Stomach (tissue), 4 donors: ENCODE measurements around the gene EPHA6.

Source experiments
- EP300 ChIP-seq: sonication (generic); formaldehyde crosslinking; IDR thresholded peaks from one replicate; pipeline ENCODE4 v1.6.1; 2017; ENCODE audit warnings: antibody characterized with exemption
- POLR2A ChIP-seq, 4 donors: fragments of 450-650 bp; IDR thresholded peaks; one replicate each; pipeline ENCODE4 v1.6.1; 2016; ENCODE audit warnings: antibody characterized with exemption in 4 of 4, control low read depth in 2 of 4, mild to moderate bottlenecking in 1 of 4, moderate library complexity in 1 of 4
- POLR2AphosphoS5 ChIP-seq, 3 donors: sonication (generic); formaldehyde crosslinking; IDR thresholded peaks; one replicate each; pipeline ENCODE4 v1.6.1; 2016; ENCODE audit warnings: antibody characterized with exemption in 3 of 3
- TF ChIP-seq, protein P1 (sequence below), 7 experiments: fragments of 450-650 bp in 4 of 7; fragments of 200-600 bp in 3 of 7; sonication (generic) in 3 of 7; IDR thresholded peaks; one replicate each; pipeline ENCODE4 v1.5.1; 2016 to 2019; ENCODE audit warnings: antibody characterized with exemption in 7 of 7, control low read depth in 2 of 7, mild to moderate bottlenecking in 1 of 7

- no peak for TF ChIP-seq POLR2A (IDR thresholded peaks at IDR 0.05)
- TF ChIP-seq, protein P1, sequence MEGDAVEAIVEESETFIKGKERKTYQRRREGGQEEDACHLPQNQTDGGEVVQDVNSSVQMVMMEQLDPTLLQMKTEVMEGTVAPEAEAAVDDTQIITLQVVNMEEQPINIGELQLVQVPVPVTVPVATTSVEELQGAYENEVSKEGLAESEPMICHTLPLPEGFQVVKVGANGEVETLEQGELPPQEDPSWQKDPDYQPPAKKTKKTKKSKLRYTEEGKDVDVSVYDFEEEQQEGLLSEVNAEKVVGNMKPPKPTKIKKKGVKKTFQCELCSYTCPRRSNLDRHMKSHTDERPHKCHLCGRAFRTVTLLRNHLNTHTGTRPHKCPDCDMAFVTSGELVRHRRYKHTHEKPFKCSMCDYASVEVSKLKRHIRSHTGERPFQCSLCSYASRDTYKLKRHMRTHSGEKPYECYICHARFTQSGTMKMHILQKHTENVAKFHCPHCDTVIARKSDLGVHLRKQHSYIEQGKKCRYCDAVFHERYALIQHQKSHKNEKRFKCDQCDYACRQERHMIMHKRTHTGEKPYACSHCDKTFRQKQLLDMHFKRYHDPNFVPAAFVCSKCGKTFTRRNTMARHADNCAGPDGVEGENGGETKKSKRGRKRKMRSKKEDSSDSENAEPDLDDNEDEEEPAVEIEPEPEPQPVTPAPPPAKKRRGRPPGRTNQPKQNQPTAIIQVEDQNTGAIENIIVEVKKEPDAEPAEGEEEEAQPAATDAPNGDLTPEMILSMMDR (IDR thresholded peaks at IDR 0.05) = no peak
- no peak for TF ChIP-seq POLR2AphosphoS5 (IDR thresholded peaks at IDR 0.05)
- no peak for TF ChIP-seq EP300
These were observed 144.5 kb downstream of the EPHA6 start for GRCh38 chr3:96958856-96959255.
